ENCODE data around the gene MTA1.

Gene MTA1

GRCh38 chr14:105382343-105383082 lies 37.1 kb upstream of the MTA1 start:
- Histone ChIP-seq H3K27me3 (ENCODE audit: insufficient read depth, low read length) (no peaks in the 10 kb centered on the region), H3K9me3 (ENCODE audit: insufficient read depth, low read depth, low read length) (no peaks in the 10 kb centered on the region), H3K36me3 (ENCODE audit: insufficient read depth, low read depth, low read length) (peaks cover 12% of the 10 kb centered on the region; the same call in 1 of the 2 replicates), H3K27ac (ENCODE audit: low read length) (no peak overlapping the region), H3K4me3 (ENCODE audit: low read length) (no peak overlapping the region), H3K4me1 (ENCODE audit: insufficient read depth, low read length) (no peaks in the 10 kb centered on the region), H3K9ac (ENCODE audit: low read depth, low read length) (no peak overlapping the region)

DNA sequence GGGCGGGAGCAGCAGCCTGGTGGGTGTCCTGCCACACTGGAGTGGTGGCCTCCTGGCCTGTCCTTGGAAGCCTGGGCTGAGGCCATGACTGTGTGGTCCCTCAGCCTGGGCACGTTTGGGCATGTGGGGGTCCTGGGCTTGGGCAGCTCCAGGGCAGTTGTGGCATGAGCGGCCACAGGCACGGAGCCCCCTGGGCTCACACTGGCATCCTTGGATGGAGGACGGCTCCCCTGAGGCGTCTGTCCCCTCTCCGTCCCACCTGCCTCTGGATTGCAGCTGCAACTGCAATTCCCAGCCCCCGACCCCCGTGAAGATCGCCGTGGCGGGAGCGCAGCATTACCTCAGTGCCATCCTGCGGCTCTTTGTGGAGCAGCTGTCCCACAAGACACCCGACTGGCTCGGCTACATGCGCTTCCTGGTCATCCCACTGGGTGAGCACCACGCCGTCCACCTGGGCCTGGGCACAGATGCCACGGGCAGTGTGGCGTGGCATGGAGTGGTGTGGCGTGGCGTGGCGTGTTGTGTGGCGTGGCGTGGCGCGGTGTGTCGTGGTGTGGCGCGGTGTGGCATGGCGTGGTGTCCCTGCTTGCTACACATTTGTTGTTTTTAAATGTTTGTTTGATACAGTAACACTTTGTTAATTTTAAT lies 36.4 kb upstream of the MTA1 start:
- Histone ChIP-seq H3K9ac (ENCODE audit: low read depth, low read length) (no peak overlapping the region), H3K4me1 (ENCODE audit: insufficient read depth, low read length) (no peaks in the 10 kb centered on the region), H3K9me3 (ENCODE audit: insufficient read depth, low read depth, low read length) (no peaks in the 10 kb centered on the region), H3K36me3 (ENCODE audit: insufficient read depth, low read depth, low read length) (peaks cover 12% of the 10 kb centered on the region; the same call in 1 of the 2 replicates), H3K27me3 (ENCODE audit: insufficient read depth, low read length) (no peaks in the 10 kb centered on the region), H3K4me3 (ENCODE audit: low read length) (no peak overlapping the region), H3K27ac (ENCODE audit: low read length) (no peak overlapping the region)

GRCh38 chr14:105384041-105384557 lies 35.5 kb upstream of the MTA1 start:
- Histone ChIP-seq H3K9me3 (ENCODE audit: insufficient read depth, low read depth, low read length) (no peaks in the 10 kb centered on the region), H3K4me1 (ENCODE audit: insufficient read depth, low read length) (no peaks in the 10 kb centered on the region), H3K4me3 (ENCODE audit: low read length) (no peak overlapping the region), H3K27ac (ENCODE audit: low read length) (no peak overlapping the region), H3K36me3 (ENCODE audit: insufficient read depth, low read depth, low read length) (peaks cover 12% of the 10 kb centered on the region; the same call in 1 of the 2 replicates), H3K27me3 (ENCODE audit: insufficient read depth, low read length) (no peaks in the 10 kb centered on the region), H3K9ac (ENCODE audit: low read depth, low read length) (no peak overlapping the region)

GRCh38 chr14:105384605-105385321 lies 34.9 kb upstream of the MTA1 start:
- Histone ChIP-seq H3K9me3 (ENCODE audit: insufficient read depth, low read depth, low read length) (no peaks in the 10 kb centered on the region), H3K27me3 (ENCODE audit: insufficient read depth, low read length) (no peaks in the 10 kb centered on the region), H3K27ac (ENCODE audit: low read length) (no peak overlapping the region), H3K36me3 (ENCODE audit: insufficient read depth, low read depth, low read length) (peaks cover 9% of the 10 kb centered on the region; the same call in 1 of the 2 replicates), H3K9ac (ENCODE audit: low read depth, low read length) (no peak overlapping the region), H3K4me3 (ENCODE audit: low read length) (no peak overlapping the region), H3K4me1 (ENCODE audit: insufficient read depth, low read length) (no peaks in the 10 kb centered on the region)

DNA sequence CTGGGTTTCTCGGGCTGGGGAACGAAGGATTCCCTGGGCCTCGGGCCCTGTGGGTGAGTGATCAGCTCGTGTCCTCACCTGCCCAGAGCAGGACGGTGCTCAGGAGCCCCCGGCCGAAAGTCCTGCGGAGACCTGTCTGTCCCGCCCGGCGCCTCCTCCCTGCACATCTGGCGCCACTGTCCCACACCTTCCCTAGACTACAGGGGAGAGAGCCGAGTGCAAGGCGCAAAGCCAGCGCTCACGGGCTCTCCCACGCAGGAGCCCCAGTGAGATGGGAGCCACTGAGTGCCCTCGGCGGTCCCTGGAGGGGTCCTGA lies 34.3 kb upstream of the MTA1 start:
- Histone ChIP-seq H3K27me3 (ENCODE audit: insufficient read depth, low read length) (no peaks in the 10 kb centered on the region), H3K4me3 (ENCODE audit: low read length) (no peak overlapping the region), H3K27ac (ENCODE audit: low read length) (no peak overlapping the region), H3K9ac (ENCODE audit: low read depth, low read length) (no peak overlapping the region), H3K9me3 (ENCODE audit: insufficient read depth, low read depth, low read length) (no peaks in the 10 kb centered on the region), H3K36me3 (ENCODE audit: insufficient read depth, low read depth, low read length) (peaks cover 5% of the 10 kb centered on the region; the same call in 1 of the 2 replicates), H3K4me1 (ENCODE audit: insufficient read depth, low read length) (no peaks in the 10 kb centered on the region)

- Histone ChIP-seq H3K36me3 (ENCODE audit: insufficient read depth, low read depth, low read length) (peaks cover 5% of the 10 kb centered on the region; the same call in 1 of the 2 replicates), H3K9me3 (ENCODE audit: insufficient read depth, low read depth, low read length) (no peaks in the 10 kb centered on the region), H3K4me1 (ENCODE audit: insufficient read depth, low read length) (no peaks in the 10 kb centered on the region), H3K27me3 (ENCODE audit: insufficient read depth, low read length) (no peaks in the 10 kb centered on the region), H3K9ac (ENCODE audit: low read depth, low read length) (no peak overlapping the region), H3K27ac (ENCODE audit: low read length) (no peak overlapping the region), H3K4me3 (ENCODE audit: low read length) (no peak overlapping the region)
These were observed 33.8 kb upstream of the MTA1 start for GRCh38 chr14:105385698-105386365.

- no peak overlapping the region for H3K9ac ChIP-seq (ENCODE audit: low read depth, low read length)
- peaks cover 5% of the 10 kb centered on the region; the same call in 1 of the 2 replicates for H3K36me3 ChIP-seq (ENCODE audit: insufficient read depth, low read depth, low read length)
- H3K9me3 ChIP-seq (ENCODE audit: insufficient read depth, low read depth, low read length): no peaks in the 10 kb centered on the region
- no peaks in the 10 kb centered on the region for H3K27me3 ChIP-seq (ENCODE audit: insufficient read depth, low read length)
- no peak overlapping the region for H3K27ac ChIP-seq (ENCODE audit: low read length)
- H3K4me1 ChIP-seq (ENCODE audit: insufficient read depth, low read length): no peaks in the 10 kb centered on the region
- no peak overlapping the region for H3K4me3 ChIP-seq (ENCODE audit: low read length)
These were observed 32.8 kb upstream of the MTA1 start for GRCh38 chr14:105386581-105387529.

- H3K9me3 ChIP-seq (ENCODE audit: insufficient read depth, low read depth, low read length): no peaks in the 10 kb centered on the region
- H3K9ac ChIP-seq (ENCODE audit: low read depth, low read length): no peak overlapping the region
- H3K4me3 ChIP-seq (ENCODE audit: low read length): no peak overlapping the region
- H3K27me3 ChIP-seq (ENCODE audit: insufficient read depth, low read length): no peaks in the 10 kb centered on the region
- no peak overlapping the region for H3K27ac ChIP-seq (ENCODE audit: low read length)
- no peaks in the 10 kb centered on the region for H3K4me1 ChIP-seq (ENCODE audit: insufficient read depth, low read length)
- peaks cover 5% of the 10 kb centered on the region; the same call in 1 of the 2 replicates for H3K36me3 ChIP-seq (ENCODE audit: insufficient read depth, low read depth, low read length)
These were observed 32.1 kb upstream of the MTA1 start for GRCh38 chr14:105387530-105387922.

GRCh38 chr14:105388110-105388951 lies 31.3 kb upstream of the MTA1 start:
- H3K4me1 ChIP-seq (ENCODE audit: insufficient read depth, low read length): no peaks in the 10 kb centered on the region
- H3K9ac ChIP-seq (ENCODE audit: low read depth, low read length): no peak overlapping the region
- H3K27ac ChIP-seq (ENCODE audit: low read length): no peak overlapping the region
- no peaks in the 10 kb centered on the region for H3K9me3 ChIP-seq (ENCODE audit: insufficient read depth, low read depth, low read length)
- H3K4me3 ChIP-seq (ENCODE audit: low read length): no peak overlapping the region
- no peaks in the 10 kb centered on the region for H3K27me3 ChIP-seq (ENCODE audit: insufficient read depth, low read length)
- peaks cover 5% of the 10 kb centered on the region; the same call in 1 of the 2 replicates for H3K36me3 ChIP-seq (ENCODE audit: insufficient read depth, low read depth, low read length)

DNA sequence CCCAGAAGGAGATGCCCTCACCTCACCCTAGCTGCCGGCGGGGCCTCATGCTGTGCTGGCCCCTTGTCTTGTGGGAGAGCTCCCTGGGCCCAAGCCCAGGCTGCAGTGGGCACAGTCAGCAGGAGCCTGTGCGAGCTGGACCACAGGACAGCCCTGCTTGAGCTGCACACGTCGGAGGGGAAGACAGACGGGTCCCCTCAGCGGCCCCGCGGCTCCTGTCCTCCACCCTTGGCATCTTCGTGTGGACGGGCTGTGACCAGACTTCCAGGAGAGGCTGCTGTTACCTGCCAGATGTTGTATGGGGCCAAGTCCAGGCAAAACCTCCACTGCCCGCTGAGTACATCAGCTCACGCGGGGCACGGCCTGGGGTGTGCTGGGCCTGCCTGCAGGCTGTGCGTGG lies 30.7 kb upstream of the MTA1 start:
- Histone ChIP-seq H3K9me3 (ENCODE audit: insufficient read depth, low read depth, low read length) (no peaks in the 10 kb centered on the region), H3K27me3 (ENCODE audit: insufficient read depth, low read length) (no peaks in the 10 kb centered on the region), H3K4me3 (ENCODE audit: low read length) (no peak overlapping the region), H3K4me1 (ENCODE audit: insufficient read depth, low read length) (no peaks in the 10 kb centered on the region), H3K27ac (ENCODE audit: low read length) (no peak overlapping the region), H3K9ac (ENCODE audit: low read depth, low read length) (no peak overlapping the region), H3K36me3 (ENCODE audit: insufficient read depth, low read depth, low read length) (peaks cover under 1% of the 10 kb centered on the region; the same call in 1 of the 2 replicates)

Data from iPS-20b (cell line).